Lung microvascular endothelial cell (primary cell): ENCODE data around the gene CALN1. TPM values are rescaled to one million over a fixed set of nuclear protein-coding genes. Genes with fewer than 3 reads are reported as not detected.

Experiments used
- DNase-seq, 2 donors: peaks; one replicate each; pipeline versions ENCODE4 v3.0.0 to v3.0.0-alpha.2; 2010; ENCODE audit warnings: low read depth in 2 of 2
- total RNA-seq: library from RNA; depleted of rRNA; stranded (reverse); fragments of >200 nt; gene quantifications from 2 replicates; pipeline ENCODE4 v1.2.1, GENCODE V29; 2014

Gene CALN1
- total RNA-seq, 1 donor from 2014 or later: 0.79 TPM

DNA sequence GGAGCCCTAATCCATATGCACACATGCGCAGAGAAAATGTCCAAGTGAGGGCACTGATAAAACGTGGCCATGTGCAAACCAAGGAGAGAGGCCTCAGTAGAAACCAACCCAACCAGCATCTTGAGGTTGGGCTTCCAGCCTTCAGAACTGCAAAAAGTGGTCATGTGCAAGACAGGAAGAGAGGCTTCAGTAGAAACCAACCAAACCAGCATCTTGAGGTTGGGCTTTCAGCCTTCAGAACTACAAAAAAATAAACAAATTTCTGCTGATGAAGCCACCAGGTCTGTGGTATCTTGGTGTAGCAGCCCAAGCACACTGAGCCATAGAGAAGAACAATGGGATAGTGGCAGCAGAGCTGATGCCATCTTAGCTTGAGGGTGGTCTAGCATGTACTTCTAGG is 371.5 kb downstream of the CALN1 start:
- no peak for DNase-seq

DNA sequence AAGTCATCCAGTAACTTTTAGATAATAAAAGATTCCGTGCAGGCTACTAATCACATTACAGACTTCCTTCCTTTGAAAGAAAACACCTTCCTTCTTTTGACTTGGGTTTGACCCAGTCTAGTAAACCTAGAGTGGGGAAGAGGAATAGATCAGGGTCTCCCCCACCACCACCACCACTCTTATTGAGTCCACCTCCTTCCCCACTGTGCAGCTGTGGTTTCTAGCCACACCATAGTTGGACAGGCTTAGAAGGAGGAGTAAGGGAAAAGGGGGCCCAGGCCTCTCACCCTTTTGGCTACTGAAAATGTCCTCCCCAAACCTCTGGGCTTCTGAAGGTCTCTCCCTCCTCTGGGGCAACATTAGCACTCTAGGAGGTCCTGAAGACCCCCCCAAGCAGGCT is 372.7 kb downstream of the CALN1 start:
- DNase-seq: no peak

DNA sequence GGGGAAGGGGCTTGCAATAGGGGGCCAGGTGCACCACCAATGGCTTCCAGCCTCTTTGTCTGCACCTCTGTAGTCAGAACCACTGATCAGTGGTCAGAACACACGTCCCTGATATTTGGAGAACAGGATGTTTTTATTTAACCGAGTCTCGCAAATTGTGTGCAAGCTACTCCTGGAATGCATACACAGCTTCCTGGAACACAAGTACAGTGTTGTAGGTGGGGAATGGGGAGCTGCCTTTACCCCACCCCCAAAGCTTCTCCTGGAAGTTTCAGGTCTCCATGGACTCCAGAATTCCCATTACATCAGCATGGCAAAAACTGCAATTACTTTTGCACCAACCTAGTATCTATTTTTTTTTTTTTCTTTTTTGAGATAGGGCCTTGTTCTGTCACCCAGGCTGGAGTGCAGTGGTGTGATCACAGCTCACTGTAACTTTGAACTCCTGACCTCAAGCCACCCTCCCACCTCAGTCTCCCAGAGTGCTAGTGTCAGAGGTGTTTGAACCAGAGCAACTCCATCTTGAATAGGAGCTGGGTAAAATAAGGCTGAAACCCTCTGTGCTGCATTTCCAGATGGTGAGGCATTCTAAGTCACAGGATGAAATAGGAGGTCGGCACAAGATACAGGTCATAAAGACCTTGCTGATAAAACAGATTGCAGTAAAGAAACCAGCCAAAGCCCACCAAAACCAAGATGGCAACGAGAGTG is 374.0 kb downstream of the CALN1 start:
- peak in 1 of 2 donors; percentile 72 for DNase-seq

DNA sequence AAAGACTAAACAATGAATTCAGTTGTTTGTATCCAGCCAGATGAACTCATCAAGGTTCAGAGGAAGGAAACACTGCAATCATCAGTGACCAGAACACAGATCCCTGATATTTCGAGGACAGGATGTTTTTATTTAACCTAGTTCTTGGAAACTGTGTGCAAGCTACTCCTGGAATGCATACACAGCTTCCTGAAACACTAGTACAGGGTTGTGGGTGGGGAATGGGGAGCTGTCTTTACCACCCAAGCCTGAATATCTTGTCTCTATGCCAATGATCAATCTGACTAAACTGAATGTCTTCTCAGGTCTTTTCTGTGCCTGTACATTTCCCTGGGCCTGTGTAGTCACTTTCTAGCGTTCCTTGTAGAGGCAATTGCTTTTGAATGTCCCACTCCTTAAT is 374.6 kb downstream of the CALN1 start:
- peak in 1 of 2 donors; percentile 71 for DNase-seq

DNA sequence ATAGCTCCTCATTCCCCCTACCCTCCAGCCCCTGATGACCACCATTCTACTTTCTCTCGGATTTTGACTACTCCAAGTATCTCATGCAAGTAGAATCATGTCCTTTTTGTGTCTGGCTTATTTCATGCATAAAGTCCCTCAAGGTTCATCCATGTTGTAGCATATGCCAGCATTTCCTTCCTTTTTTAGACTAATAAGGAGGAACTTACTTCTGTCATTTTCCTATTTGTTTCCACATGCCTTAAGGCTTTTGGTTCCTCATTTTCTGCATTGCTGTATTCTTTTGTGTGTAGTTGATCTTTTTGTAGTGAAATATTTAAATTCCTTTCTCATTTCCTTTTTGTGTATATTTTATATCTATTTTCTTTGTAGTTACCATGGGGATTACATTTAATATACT is 376.9 kb downstream of the CALN1 start:
- DNase-seq: no peak

DNA sequence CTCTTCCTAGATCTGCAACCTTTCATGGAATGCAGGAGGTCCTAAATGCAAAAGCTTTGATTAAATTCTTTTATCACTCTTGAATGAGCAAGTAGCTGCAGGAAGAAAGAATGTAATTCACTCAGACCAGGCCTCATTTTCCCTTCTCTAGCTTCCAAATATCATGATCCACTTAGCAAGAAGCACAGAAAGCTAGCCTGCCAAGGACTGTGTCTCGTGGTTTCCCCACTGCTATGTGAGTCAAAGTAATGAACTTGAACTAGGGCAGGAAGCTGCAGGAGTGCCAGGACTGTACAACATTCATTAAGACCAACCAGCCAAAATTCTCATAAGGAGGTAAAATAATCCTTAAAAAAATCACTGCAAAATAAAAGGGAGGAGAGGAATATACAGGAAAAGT is 379.2 kb downstream of the CALN1 start:
- DNase-seq: no peak

DNA sequence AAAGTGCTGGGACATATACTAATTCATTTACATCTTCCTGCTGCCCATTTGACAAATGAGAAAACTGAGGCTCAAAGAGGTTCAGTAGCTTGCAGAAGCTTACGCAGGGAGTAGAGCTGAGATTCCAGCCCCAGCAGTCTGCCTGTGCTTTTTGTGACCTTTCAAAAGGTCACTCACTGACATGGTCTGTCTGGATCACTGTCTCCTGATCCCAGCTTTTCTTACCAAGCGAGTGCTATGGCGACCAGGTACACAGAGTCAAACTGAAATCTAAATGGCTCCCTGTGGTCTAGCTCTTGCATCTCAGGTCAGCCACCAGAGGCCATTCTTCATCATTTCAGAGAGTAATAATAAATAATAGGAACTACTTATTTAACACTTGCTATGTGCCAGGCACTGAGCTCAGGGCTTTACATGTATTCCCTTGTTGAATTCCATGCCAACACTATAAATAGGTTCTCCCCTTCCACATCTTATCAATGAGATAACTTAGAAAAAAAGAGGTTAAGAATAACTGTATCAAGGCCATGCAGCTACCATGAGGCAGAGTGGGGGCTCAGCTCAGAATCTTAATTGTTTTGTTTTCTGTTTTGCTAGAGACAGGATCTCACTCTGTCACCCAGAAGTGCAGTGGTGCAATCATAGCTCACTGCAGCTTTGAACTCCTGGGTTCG is 381.0 kb downstream of the CALN1 start:
- no peak for DNase-seq

DNA sequence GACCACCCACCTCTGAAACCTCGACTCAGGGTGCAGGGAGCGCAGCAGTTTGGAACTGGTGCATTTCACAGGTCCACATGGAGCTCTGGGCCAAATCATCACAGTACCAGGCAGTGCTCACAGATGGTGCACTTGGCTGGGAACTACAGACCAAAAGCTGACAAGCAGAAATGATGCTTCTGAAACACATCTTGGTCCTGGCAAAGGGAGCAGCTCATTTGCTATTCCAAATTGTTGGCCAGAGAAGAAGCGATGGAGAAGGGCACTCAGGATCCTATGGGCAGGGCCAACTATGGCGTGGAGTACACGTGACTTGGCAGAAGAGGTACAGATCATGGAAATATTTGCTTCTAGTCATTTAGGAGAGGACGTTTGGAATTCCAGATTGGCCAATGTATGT is 383.9 kb downstream of the CALN1 start:
- no peak for DNase-seq

DNA sequence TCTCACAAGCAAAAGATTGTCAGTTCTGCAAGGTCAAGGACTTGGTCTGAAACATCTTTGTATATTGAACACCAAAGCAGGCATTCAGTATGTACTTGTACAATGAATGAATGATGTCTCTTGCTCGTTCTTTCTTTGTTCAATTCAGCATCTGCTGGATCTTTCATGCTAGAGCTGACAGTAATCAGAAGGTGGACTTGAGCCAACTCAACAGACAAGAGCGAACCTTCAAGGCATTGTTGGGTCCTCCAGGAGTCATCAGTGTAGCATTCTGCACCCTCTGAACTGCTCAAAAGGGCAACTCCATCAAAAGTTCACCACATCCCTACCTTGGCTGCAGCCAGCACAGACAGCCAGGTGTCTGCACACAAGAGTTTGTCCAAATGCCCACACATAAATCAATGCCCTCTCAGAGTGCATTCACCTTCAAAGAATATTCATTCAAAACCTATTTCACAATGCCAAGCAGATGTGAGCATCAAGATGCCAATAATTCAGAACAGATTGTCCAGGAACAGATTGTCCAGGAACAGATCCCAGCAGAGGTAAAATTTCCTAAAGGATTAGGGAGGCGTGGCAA is 386.7 kb downstream of the CALN1 start:
- DNase-seq: no peak

DNA sequence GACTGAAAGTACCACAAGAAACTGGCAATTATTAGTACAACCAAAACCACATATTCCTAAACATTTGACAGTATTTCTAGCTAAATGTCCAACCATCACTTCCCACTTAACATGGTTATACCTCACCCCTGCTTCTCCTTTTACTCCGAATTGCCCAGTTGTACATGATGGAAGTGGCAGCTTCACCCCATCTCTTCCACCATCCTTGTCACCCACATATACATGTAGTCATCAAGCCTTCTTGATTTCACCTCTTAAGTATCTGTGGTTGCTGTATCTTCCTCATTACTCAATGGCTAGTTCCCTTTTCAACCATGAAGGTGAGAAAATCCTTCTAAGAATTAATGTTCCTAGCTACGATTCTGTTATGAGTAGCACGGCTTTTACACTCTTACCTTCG is 388.2 kb downstream of the CALN1 start:
- no peak for DNase-seq

DNA sequence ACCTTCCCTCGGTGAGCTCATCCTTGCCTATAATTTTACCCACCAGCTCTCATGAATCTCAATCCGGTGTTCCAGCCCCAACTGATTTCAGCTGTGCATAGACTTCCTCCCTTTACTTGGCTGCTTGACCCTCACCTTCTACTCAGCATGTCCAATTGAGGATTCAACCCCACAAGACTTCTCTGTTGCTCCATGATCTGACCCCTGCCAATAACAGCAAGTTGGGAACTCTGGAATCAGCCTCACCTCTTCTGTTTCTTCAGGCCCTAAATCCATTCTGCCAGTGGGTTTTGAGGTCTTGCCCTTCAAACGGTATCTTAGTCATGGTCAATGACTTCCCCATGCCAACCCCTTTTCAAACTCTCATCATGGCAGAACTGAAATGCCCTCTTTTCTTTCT is 390.4 kb downstream of the CALN1 start:
- no peak for DNase-seq

DNA sequence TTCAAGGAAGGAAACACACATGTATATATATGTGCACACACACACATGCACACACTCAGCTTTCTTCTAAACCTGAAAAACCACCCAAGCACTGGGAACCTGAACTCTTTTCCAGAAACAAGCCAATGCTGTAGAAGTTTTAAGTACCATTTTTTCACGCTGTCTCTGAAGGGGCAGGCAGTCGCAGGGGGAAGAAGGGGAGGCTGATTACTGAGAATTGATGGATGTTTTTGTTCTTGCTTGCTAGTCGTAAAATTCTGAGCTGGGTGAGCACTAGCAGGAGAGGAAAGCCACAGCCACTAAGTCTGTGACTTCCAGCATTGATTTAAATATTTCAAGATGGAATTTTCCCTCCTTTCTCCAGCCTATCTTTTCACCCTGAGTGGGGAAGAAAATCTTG is 391.8 kb downstream of the CALN1 start:
- no peak for DNase-seq

DNA sequence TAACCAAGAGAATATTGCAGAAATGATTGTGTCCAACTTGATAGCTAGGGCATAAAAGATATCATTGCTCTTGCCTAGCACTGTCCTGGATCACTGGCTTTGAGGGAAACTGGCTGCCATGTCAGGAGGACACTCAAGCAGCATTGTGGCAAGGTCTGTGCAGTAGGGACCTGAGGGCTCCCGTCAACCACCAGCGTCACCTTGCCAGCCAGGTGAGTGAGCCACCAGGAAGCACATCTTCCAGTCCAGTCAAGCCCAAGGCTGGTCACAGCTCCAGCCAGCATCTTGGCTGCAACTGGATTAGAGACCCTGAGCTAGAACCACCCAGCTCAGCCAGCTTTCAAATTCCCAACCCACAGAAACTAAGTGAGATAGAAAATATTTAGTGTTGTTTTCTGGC is 392.7 kb downstream of the CALN1 start:
- no peak for DNase-seq

DNA sequence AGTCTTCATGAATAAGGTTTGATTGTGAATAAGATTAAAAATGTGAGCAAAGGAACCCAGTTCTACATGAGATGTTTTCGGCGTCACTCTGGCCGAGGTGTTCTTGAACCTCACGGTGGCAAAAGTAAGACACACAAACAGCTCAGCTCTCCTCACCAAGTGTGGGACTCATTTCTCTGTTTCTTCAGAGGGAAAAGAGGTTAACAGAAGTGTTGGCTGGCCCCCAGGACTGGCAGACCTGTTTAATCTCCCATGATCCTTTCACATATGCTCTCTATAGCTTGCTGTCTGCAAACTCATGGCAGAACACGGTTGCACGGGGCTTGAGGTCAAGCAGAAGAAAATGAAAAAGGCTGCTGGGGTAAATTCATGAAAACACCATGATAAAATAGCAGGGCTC is 394.4 kb downstream of the CALN1 start:
- no peak for DNase-seq

DNA sequence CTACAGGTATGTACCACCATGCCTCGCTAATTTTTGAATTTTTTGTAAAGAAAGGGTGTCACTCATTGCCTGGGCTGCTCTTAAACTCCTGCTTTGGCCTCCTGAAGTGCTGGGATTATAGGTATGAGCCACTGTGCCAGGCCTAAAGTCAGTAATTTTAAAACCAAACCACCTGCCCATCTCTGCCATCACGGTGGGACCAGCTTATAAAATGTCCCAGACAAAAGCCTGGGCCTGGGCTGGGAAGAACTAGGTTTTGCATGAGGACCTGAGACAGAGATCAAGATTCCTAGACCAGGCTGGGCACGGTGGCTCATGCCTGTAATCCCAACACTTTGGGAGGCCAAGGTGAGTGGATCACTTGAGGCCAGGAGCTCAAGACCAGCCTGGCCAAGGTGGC is 395.6 kb downstream of the CALN1 start:
- DNase-seq: no peak

DNA sequence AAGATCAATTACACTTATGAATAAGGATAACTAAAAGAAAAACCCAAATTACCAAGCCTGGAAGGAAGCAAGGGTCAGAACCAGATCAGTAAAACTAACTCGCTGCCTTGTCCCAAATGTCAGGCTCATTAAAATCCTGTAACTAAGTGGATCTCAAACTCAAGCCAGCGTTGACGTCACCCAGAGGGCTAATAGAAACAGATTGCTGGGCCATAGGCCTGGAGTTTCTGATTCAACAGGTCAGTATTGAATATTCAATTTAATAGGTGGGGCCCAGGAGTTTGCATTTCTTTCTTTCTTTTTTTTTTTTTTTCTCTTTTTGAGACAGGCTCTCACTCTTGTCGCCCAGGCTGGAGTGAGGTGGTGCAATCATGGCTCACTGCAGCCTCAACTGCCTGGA is 397.0 kb downstream of the CALN1 start:
- no peak for DNase-seq

DNA sequence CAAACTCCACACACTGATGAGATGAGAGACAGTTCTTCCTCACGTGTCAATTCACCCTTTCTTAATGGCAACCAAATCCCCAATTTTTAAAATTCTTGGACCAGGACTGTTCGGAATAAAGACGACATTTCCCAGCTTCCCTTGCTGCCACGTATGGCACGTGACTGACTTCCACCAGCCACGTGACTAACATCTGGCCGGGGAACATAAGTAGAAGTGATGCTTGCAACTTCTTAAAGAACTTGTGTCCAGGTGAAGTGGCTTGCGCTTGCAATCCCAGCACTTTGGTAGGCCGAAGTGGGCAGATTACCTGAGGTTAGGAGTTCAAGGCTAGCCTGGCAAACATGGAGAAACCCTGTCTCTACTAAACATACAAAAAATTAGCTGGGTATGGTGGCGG is 405.1 kb downstream of the CALN1 start:
- DNase-seq: no peak

DNA sequence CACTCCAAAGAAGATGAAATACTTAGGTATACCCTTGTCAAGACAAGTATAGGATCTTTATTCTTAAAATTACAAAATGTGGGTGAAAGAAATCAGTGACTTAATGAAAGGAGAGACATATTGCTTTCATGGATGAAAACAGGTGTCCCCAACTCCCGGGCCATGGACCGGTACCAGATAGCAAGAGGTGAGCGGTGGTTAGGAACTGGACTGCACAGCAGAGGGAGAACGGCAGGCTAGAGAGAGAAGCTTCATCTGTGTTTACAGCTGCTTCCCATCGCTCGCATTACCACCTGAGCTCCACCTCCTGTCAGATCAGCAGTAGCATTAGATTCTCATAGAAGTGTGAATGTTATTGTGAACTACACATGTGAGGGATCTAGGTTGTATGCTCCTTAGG is 408.9 kb downstream of the CALN1 start:
- no peak for DNase-seq

DNA sequence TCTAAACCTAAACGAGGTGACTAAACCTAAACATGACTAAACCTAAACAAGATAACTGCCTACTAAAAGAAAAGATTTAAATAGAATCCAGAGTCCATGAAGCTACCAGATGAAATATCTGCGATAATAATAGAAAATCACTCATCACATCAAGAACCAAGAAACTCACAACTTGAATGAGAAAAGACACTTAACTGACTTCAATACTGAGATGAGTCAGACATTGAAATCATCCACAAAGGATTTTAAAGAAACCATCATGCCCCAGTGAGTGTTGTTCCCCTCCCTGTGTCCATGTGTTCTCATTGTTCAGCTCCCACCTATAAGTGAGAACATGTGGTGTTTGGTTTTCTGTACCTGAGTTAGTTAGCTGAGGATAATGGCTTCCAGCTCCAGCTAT is 416.0 kb downstream of the CALN1 start:
- no peak for DNase-seq

DNA sequence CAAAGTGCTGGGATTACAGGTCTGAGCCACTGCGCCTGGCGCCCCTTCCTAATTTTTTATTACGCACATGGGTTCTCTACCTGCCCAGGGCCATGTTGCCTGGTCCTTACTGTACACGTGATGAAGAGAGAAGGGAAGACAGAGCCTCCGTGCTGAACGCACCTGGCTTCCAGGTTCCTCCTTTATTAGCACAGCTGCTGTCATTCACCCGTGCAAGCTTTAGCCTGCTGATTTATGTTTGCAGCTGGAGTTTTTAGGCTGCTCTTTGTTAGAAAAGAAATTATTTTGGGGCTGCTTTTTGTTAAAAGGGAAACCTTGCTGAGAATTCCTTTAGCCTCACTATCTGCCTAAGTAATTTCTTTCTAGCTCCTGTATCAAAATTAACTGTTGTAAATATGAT is 417.0 kb downstream of the CALN1 start:
- no peak for DNase-seq

DNA sequence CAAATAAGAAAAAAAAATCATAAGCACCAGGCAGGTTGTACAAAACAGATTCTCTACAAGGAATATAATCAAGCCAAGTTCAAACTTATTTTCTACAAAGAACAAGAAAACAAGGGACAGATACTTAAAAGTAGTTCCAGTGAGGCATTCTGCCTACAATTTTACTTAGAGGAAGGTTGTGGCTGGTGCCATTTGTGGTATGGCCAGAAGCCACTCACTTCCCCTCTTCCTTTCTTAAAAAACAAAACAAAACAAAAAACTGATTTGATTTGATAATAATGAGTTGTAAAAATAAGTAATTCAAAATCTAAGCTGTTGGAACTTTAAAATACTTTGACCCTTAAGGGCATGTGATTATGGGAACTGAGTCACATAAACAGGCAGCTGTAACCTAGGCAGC is 420.6 kb downstream of the CALN1 start:
- DNase-seq: no peak

DNA sequence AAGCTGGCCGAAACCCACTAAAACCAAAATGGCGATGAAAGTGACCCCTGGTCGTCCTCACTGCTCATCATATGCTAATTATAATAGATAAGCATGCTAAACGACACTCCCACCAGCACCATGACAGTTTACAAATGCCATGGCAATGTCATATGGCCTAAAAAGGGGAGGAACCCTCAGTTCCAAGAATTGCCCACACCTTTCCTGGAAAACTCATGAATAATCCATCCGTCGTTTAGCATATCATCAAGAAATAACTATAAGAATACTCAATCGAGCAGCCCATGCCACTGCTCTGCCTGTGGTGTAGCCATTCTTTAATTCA is 422.0 kb downstream of the CALN1 start:
- no peak for DNase-seq

DNA sequence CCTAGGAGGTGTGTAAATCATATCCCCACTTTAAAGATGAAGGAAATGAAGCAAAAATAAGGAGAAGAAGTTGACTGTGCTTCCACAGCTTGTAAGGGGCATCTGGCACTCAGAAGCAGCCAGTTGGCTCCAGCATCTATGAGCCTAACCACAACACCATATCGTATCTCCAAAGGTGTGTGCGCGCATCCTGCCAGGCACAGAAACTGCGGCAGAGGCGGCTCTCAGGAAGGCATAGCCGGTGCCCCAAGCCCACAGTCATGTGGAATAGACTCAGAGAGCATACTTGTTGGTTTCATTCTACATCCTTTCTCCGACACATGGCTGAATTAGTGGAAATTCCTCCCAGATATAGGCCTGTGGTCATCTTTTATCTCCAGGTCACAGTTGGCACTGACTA is 423.9 kb downstream of the CALN1 start:
- DNase-seq: no peak
